Pancreas (tissue), 10 donors: ENCODE results near the gene PDLIM3. TPM values are rescaled to one million over a fixed set of nuclear protein-coding genes. Genes with fewer than 3 reads are reported as not detected.
A peak's percentile ranks its signal among the peaks of the same experiment; 100 is the strongest.
"Not testable (repeated sequence)": the region's sequence is repeated elsewhere in the genome, so short reads cannot be mapped to it uniquely, and the experiment has no call there.

Source experiments
- ATAC-seq, 4 donors: fragments of 200-7000 bp; cut with Tn5 transposase; one replicate each; pipeline versions ENCODE4 v1.8.0 to v1.9.1; 2020; ENCODE audit warnings: mild to moderate bottlenecking in 4 of 4, moderate library complexity in 4 of 4
- DNase-seq, 6 donors: peaks; one replicate each; pipeline ENCODE4 v3.0.0-alpha.2; 2020
- FAIRE-seq: peaks from 2 replicates; lab custom pipeline; 2012; peaks lifted over from hg19 to GRCh38; lab: Jason Lieb, UNC
- H3K27ac ChIP-seq, 4 donors: fragments of 200-600 bp; sonication (generic); 1 replicate in 3 of 4; 2 replicates in 1 of 4; pipeline versions ENCODE4 v1.5.0 to v1.8.0; 2020
- H3K27me3 ChIP-seq, 4 donors: fragments of 200-600 bp; one replicate each; pipeline ENCODE4 v1.8.0; 2021
- H3K36me3 ChIP-seq, 3 donors: fragments of 200-600 bp; sonication (generic) in 1 of 3; one replicate each; pipeline versions ENCODE4 v1.5.0 to v1.8.0; 2020 to 2021
- H3K4me1 ChIP-seq, 3 donors: fragments of 200-600 bp; one replicate each; pipeline ENCODE4 v1.8.0; 2021
- H3K4me3 ChIP-seq, 4 donors: fragments of 200-600 bp; sonication (generic) in 2 of 4; one replicate each; pipeline versions ENCODE4 v1.5.0 to v1.8.0; 2020 to 2021
- H3K9me3 ChIP-seq, 4 donors: fragments of 200-600 bp; one replicate each; pipeline ENCODE4 v1.8.0; 2021
- CTCF ChIP-seq, 4 donors: fragments of 200-600 bp; sonication (generic) in 3 of 4; IDR thresholded peaks; one replicate each; pipeline versions ENCODE4 v1.5.0 to v1.8.0; 2021; ENCODE audit warnings: antibody characterized with exemption in 4 of 4
- WGBS, 2 donors: extraction: QIAGEN DNeasy Blood & Tissue Kit; methylation state at CpG; one replicate each; pipeline ENCODE4 v1.1.7; 2013; 5-methylcytosine and 5-hydroxymethylcytosine counted together
- intact Hi-C, 3 donors: fragments of 100-400 bp; cut with DNase I; formaldehyde crosslinking; loops; one replicate each; pipeline versions ENCODE4 v1.11.1 to v1.14.2; 2022
- polyA plus RNA-seq, 2 donors: library from polyadenylated mRNA; stranded (reverse); fragments of 200-250 nt; gene quantifications; one replicate each; pipeline ENCODE4 v1.2.3, GENCODE V29; 2013
- total RNA-seq, 6 donors: library from RNA; stranded (reverse); fragmentation: NEBNext Ultra II Directional in 4 of 6; extraction: Animal tissue kit (Norgen Biotek cat#: 25700) in 4 of 6; gene quantifications; one replicate each; pipeline versions ENCODE4 v1.2.1 to v1.2.4, GENCODE V29; 2021 to 2023
- donor health status: healthy with polysubstance abuse.
- donor health status: DM: no; HTN: no; CAD: no; lungs with moderate emphysema.
- donor health status: DM: no; HTN: no; CAD: no.
- donor health status: control.
- donor health status: control.
- donor health status: Bipolar disorder and iron deficiency.
- donor health status: DM: yes; HTN: yes; CAD: no.
- donor health status: DM: no; HTN: no; CAD: no.
- donor health status: DM: no; HTN: no; CAD: no.
- donor health status: DM: yes; HTN: yes; CAD: no.

Gene PDLIM3
- total and polyA plus RNA-seq, 8 donors: 6.3 to 50.5 (median 18.9) TPM

- Histone ChIP-seq H3K36me3 (no peaks in the 10 kb centered on the region), H3K27me3 (no peaks in the 10 kb centered on the region), H3K4me1 (peaks cover 0 to 23% (median 9%) of the 10 kb centered on the region in 3 donors), H3K9me3 (no peaks in the 10 kb centered on the region), H3K27ac (peak overlapping the region in 2 of 4 donors; percentile 72 to 86), H3K4me3 (no peak overlapping the region)
- 72 to 77% methylated on average over 3 of the region's 3 CpGs for WGBS, 2 donors
- FAIRE-seq: no peak
- no peak for TF ChIP-seq CTCF (IDR thresholded peaks at IDR 0.05)
- ATAC-seq: no peak
- DNase-seq: no peak
- intact Hi-C loops: no loop called here
Measured at GRCh38 chr4:185565696-185566095, 30.4 kb upstream of the PDLIM3 start.

GRCh38 chr4:185564349-185564748, 29.0 kb upstream of the PDLIM3 start:
- no peak for DNase-seq
- intact Hi-C loops: no loop called here
- no peaks in the 10 kb centered on the region for H3K27me3 ChIP-seq
- FAIRE-seq: no peak
- no peak for TF ChIP-seq CTCF (IDR thresholded peaks at IDR 0.05)
- H3K27ac ChIP-seq: no peak overlapping the region
- no peak overlapping the region for H3K4me3 ChIP-seq
- no peaks in the 10 kb centered on the region for H3K36me3 ChIP-seq
- 83 to 85% methylated on average over 3 of the region's 3 CpGs for WGBS, 2 donors
- H3K4me1 ChIP-seq: peaks cover 0 to 23% (median 9%) of the 10 kb centered on the region in 3 donors
- no peaks in the 10 kb centered on the region for H3K9me3 ChIP-seq
- ATAC-seq: no peak

- Histone ChIP-seq H3K27me3 (no peaks in the 10 kb centered on the region), H3K9me3 (no peaks in the 10 kb centered on the region), H3K4me3 (no peak overlapping the region), H3K36me3 (no peaks in the 10 kb centered on the region), H3K27ac (no peak overlapping the region), H3K4me1 (peaks cover 0 to 10% (median 9%) of the 10 kb centered on the region in 3 donors)
- ATAC-seq (no peak), FAIRE-seq (no peak), DNase-seq (no peak)
- no peak for TF ChIP-seq CTCF (IDR thresholded peaks at IDR 0.05)
- WGBS, 2 donors: 48 to 56% methylated on average over 3 of the region's 3 CpGs
- intact Hi-C loops: no loop called here
Measured at GRCh38 chr4:185562531-185562930, 27.2 kb upstream of the PDLIM3 start.

GRCh38 chr4:185560316-185560715, 25.0 kb upstream of the PDLIM3 start:
- Histone ChIP-seq H3K9me3 (no peaks in the 10 kb centered on the region), H3K27me3 (no peaks in the 10 kb centered on the region), H3K4me3 (no peak overlapping the region), H3K4me1 (no peaks in the 10 kb centered on the region), H3K36me3 (no peaks in the 10 kb centered on the region), H3K27ac (peak overlapping the region in 2 of 4 donors; percentile 66 to 69)
- FAIRE-seq: no peak
- intact Hi-C loops: no loop called here
- no peak for ATAC-seq
- no peak for TF ChIP-seq CTCF (IDR thresholded peaks at IDR 0.05)
- 91 to 93% methylated on average over 5 of the region's 5 CpGs for WGBS, 2 donors
- no peak for DNase-seq

- WGBS, 2 donors: 51 to 54% methylated on average over 4 of the region's 4 CpGs
- H3K9me3 ChIP-seq: no peaks in the 10 kb centered on the region
- TF ChIP-seq CTCF (IDR thresholded peaks at IDR 0.05): no peak
- H3K27ac ChIP-seq: peak overlapping the region in 2 of 4 donors; percentile 66 to 69
- no peaks in the 10 kb centered on the region for H3K36me3 ChIP-seq
- peak in 4 of 6 donors; percentile 27 to 57 (median 34) for DNase-seq
- no peak overlapping the region for H3K4me3 ChIP-seq
- FAIRE-seq: no peak
- H3K4me1 ChIP-seq: no peaks in the 10 kb centered on the region
- intact Hi-C loops: no loop called here
- H3K27me3 ChIP-seq: no peaks in the 10 kb centered on the region
- ATAC-seq: peak; percentile 43 to 93 (median 84)
Measured at GRCh38 chr4:185559915-185560281, 24.6 kb upstream of the PDLIM3 start.

- ATAC-seq: peak in 1 of 4 donors; percentile 51
- FAIRE-seq: not testable (repeated sequence)
- peak overlapping the region in 2 of 4 donors; percentile 66 to 69 for H3K27ac ChIP-seq
Measured at GRCh38 chr4:185559251-185559914, 24.1 kb upstream of the PDLIM3 start.

More at GRCh38 chr4:185559251-185559914, 24.1 kb upstream of the PDLIM3 start:
- H3K4me1 ChIP-seq, H3K27me3 ChIP-seq, H3K36me3 ChIP-seq, DNase-seq, H3K4me3 ChIP-seq, intact Hi-C loops, H3K9me3 ChIP-seq: not testable (repeated sequence)
- 74 to 85% methylated on average over 8 of the region's 8 CpGs for WGBS, 2 donors
